K562 (cell line): ENCODE measurements around the gene KMT2C. TPM values are rescaled to one million over a fixed set of nuclear protein-coding genes. Genes with fewer than 3 reads are reported as not detected.
A peak's percentile ranks its signal among the peaks of the same experiment; 100 is the strongest.

ENCODE experiments used
- ATAC-seq: fragments of 200-7000 bp; cut with Tn5 transposase; 3 replicates; pipeline ENCODE4 v1.9.1; 2020; ENCODE audit warnings: moderate library complexity
- BruUV-seq: library from RNA; stranded (reverse); fragments of 400-500 nt; replicated peaks from 2 replicates; lab custom pipeline; 2021; lab: Mats Ljungman, UMichigan
- CTCF ChIA-PET: fragments of 300-600 bp; formaldehyde crosslinking; extraction: SDS; loops from one replicate; lab custom pipeline; 2021; ENCODE audit warnings: low intra/inter-chr PET ratio; lab: Yijun Ruan, JAX
- POLR2A ChIA-PET: fragments of 300-600, 350-650 bp; sonication (Branson Sonifier 250); formaldehyde crosslinking; extraction: SDS; loops from one replicate; lab custom pipeline; 2021; ENCODE audit warnings: antibody characterized with exemption, inconsistent platforms; lab: Yijun Ruan, JAX
- DNase-seq, 4 experiments: peaks; one replicate each; pipeline versions ENCODE4 v3.0.0 to v3.0.0-alpha.2; 2011 to 2018; ENCODE audit warnings: low spot score in 3 of 4, mixed read lengths in 3 of 4; ENCODE audit errors: extremely low read depth in 1 of 4
- FAIRE-seq: peaks from 2 replicates; lab custom pipeline; 2011; peaks lifted over from hg19 to GRCh38; lab: Jason Lieb, UNC
- H2AFZ ChIP-seq: 2 replicates; pipeline ENCODE4 v1.6.0; 2011; ENCODE audit warnings: low read depth, low read length, control low read depth, inconsistent platforms
- H3K27ac ChIP-seq: fragments of 200-600 bp; 3 replicates; pipeline ENCODE4 v1.8.0; 2011; ENCODE audit warnings: low read depth, mild to moderate bottlenecking, control low read depth, inconsistent platforms, low read length, moderate library complexity, mixed read lengths; ENCODE audit errors: extremely low read depth
- H3K27me3 ChIP-seq, 2 experiments: fragments of 300-600 bp in 1 of 2; 2 replicates in 1 of 2; 3 replicates in 1 of 2; pipeline versions ENCODE4 v1.6.0 to v1.8.0; 2011; ENCODE audit warnings: inconsistent platforms in 2 of 2, low read length in 2 of 2, mild to moderate bottlenecking in 1 of 2, mixed read lengths in 1 of 2, moderate library complexity in 1 of 2; ENCODE audit not compliant: control insufficient read depth in 2 of 2, insufficient read depth in 2 of 2
- H3K36me3 ChIP-seq: fragments of 300-600 bp; 3 replicates; pipeline ENCODE4 v1.8.0; 2011; ENCODE audit warnings: mild to moderate bottlenecking, low read length, inconsistent platforms; ENCODE audit not compliant: control insufficient read depth, insufficient read depth
- H3K4me1 ChIP-seq, 2 experiments: fragments of 200-600 bp in 1 of 2; replicated peaks in 1 of 2; 2 replicates in 1 of 2; 3 replicates in 1 of 2; pipeline versions ENCODE4 v1.5.1 to v1.8.0; 2011; ENCODE audit warnings: inconsistent platforms in 2 of 2, low read length in 2 of 2, mild to moderate bottlenecking in 1 of 2, mixed read lengths in 1 of 2, moderate library complexity in 1 of 2; ENCODE audit not compliant: control insufficient read depth in 2 of 2, insufficient read depth in 2 of 2
- H3K4me2 ChIP-seq: 2 replicates; pipeline ENCODE4 v1.6.1; 2011; ENCODE audit warnings: low read length, control low read depth, inconsistent platforms, mixed read lengths; ENCODE audit not compliant: insufficient read depth
- H3K4me3 ChIP-seq: fragments of 200-600 bp; sonication (generic), shearing (Covaris generic); 2 replicates; pipeline ENCODE4 v1.5.1; 2016; ENCODE audit warnings: control low read depth, inconsistent platforms
- H3K79me2 ChIP-seq: fragments of 200-600 bp; 3 replicates; pipeline ENCODE4 v1.8.0; 2011; ENCODE audit warnings: low read length, inconsistent platforms; ENCODE audit not compliant: control insufficient read depth, insufficient read depth
- H3K9ac ChIP-seq, 2 experiments: 2 replicates each; pipeline versions ENCODE4 v1.6.0 to v1.6.1; 2011; ENCODE audit warnings: low read depth in 2 of 2, low read length in 2 of 2, control low read depth in 1 of 2, inconsistent platforms in 1 of 2, mild to moderate bottlenecking in 1 of 2, mixed read lengths in 1 of 2; ENCODE audit not compliant: insufficient read depth in 1 of 2
- H3K9me1 ChIP-seq: one replicate; pipeline ENCODE4 v1.6.0; 2011; ENCODE audit warnings: inconsistent platforms, mild to moderate bottlenecking, low read length, moderate library complexity; ENCODE audit not compliant: control insufficient read depth, insufficient read depth
- H3K9me3 ChIP-seq: replicated peaks from 2 replicates; pipeline ENCODE4 v1.5.1; 2011; ENCODE audit warnings: low read depth, low read length, inconsistent platforms; ENCODE audit not compliant: control insufficient read depth, insufficient read depth
- H4K20me1 ChIP-seq: replicated peaks from 2 replicates; pipeline ENCODE4 v1.6.1; 2011; ENCODE audit warnings: low read length, inconsistent platforms, mixed read lengths; ENCODE audit not compliant: control insufficient read depth, insufficient read depth
- POLR2G ChIP-seq: fragments of 200-400 bp; formaldehyde crosslinking; IDR thresholded peaks from 2 replicates; pipeline ENCODE4 v1.6.1; 2017; ENCODE audit warnings: low read depth, mild to moderate bottlenecking, antibody characterized with exemption, low read length, moderate library complexity
- RBM22 ChIP-seq: fragments of 200-400 bp; formaldehyde crosslinking; IDR thresholded peaks from 2 replicates; pipeline ENCODE4 v1.6.1; 2018; ENCODE audit warnings: low read length, low read depth; ENCODE audit not compliant: poor library complexity, severe bottlenecking
- STAT5A ChIP-seq: IDR thresholded peaks from 2 replicates; pipeline ENCODE4 v1.6.1; 2012; ENCODE audit warnings: low read length, inconsistent platforms, borderline replicate concordance
- WGBS: fragments of 100-300 bp; shearing (Covaris generic); methylation state at CpG from one replicate; pipeline ENCODE4 v1.1.6; 2016; ENCODE audit warnings: low coverage, mixed read lengths; ENCODE audit not compliant: insufficient coverage; ENCODE audit errors: missing lambda C conversion rate; 5-methylcytosine and 5-hydroxymethylcytosine counted together
- in situ Hi-C: fragments of 300-500 bp; cut with MboI; formaldehyde crosslinking; loops from 4 replicates; pipeline ENCODE4 v1.15.0; 2018; ENCODE audit warnings: inconsistent platforms, mixed read lengths
- intact Hi-C: fragments of 100-400 bp; cut with micrococcal nuclease; formaldehyde crosslinking; loops from 2 replicates; pipeline ENCODE4 v1.14.2; 2022
- polyA plus RNA-seq, 8 experiments: library from polyadenylated mRNA; depleted of rRNA in 4 of 8; stranded (reverse) in 5 of 8; unstranded in 3 of 8; fragments of >200 nt; fragmentation: Nextera tagmentation in 2 of 8; fragmentation: Illumina TruSeq in 1 of 8; extraction: Ambion mirVana in 2 of 8; extraction: Trizol in 1 of 8; gene quantifications; 2 replicates each; pipeline versions ENCODE4 v1.2.1 to v1.2.3, GENCODE V29; 2011 to 2014; ENCODE audit warnings: inconsistent platforms in 1 of 8, missing spikeins in 1 of 8
- total RNA-seq, 7 experiments: library from RNA; depleted of rRNA in 6 of 7; stranded (reverse); fragments of >200 nt in 6 of 7; fragmentation: Illumina TruSeq in 2 of 7; extraction: Trizol in 2 of 7; gene quantifications; 2 replicates each; pipeline versions ENCODE4 v1.2.1 to v1.2.3, GENCODE V29; 2011 to 2021; ENCODE audit warnings: low replicate concordance in 1 of 7
- TF ChIP-seq, protein P1 (sequence below): sonication (generic); formaldehyde crosslinking; IDR thresholded peaks from 2 replicates; pipeline ENCODE4 v1.8.0; 2022; ENCODE audit warnings: missing genetic modification reagents, mild to moderate bottlenecking, moderate library complexity, borderline replicate concordance

Gene KMT2C
- total and polyA plus RNA-seq, 9 of the 15 experiments (the other 6 are each of a cell fraction or from before 2014, with no cell fraction given): 4.9 to 67.8 (median 27.1) TPM

DNA sequence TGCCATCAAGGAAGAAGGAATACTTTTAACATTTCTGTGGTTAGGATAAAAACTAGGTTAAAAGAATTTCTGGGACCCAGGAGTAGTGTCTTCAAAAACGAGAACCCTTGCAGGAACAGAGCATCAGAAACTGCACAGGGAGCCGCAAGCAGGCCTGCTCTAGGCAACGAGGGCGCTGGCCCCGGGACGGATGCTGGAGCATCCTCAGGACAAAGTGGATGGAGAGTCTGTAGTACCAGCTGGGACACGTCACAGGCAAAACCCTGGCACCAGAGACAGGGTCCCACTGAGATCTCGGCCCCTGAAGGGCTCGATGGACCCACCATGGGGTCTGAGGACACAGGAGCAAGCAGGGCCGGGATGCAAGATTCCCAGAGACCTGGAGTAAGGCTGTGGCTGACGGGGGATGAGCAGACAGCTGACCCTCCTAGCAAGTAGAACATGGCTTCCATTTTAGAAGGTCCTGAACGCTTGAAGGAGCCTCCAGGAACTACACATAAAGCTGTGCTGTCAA lies 303.8 kb downstream of the KMT2C start:
- no peak overlapping the region for H3K4me2 ChIP-seq
- H3K27ac ChIP-seq: no peak overlapping the region
- H3K36me3 ChIP-seq: peaks cover 88% of the 10 kb centered on the region; the same call in 2 of the 3 replicates
- in situ Hi-C loops (no loop called here), intact Hi-C loops (no loop called here)
- H3K9ac ChIP-seq: no peak overlapping the region
- H4K20me1 ChIP-seq: no peaks in the 10 kb centered on the region
- H3K9me1 ChIP-seq: no peaks in the 10 kb centered on the region
- CTCF ChIA-PET: no interaction called here
- POLR2A ChIA-PET: interaction anchor here (0.9 to 1.7 kb wide), 4 partner anchors 8 to 17 kb away, joined by 4 to 5 read pairs (median 4); no protein-coding TSS in a partner anchor
- 0 out of 5 replicates have a peak, but pooled peaks cover 0 to 3% of the 10 kb centered on the region in 2 experiments for H3K4me1 ChIP-seq
- WGBS: 94% methylated on average over 12 of the region's 12 CpGs
- no peaks in the 10 kb centered on the region for H3K27me3 ChIP-seq
- H3K79me2 ChIP-seq: no peaks in the 10 kb centered on the region; the same call in 2 of the 3 replicates
- no peak for DNase-seq
- TF ChIP-seq, protein P1, sequence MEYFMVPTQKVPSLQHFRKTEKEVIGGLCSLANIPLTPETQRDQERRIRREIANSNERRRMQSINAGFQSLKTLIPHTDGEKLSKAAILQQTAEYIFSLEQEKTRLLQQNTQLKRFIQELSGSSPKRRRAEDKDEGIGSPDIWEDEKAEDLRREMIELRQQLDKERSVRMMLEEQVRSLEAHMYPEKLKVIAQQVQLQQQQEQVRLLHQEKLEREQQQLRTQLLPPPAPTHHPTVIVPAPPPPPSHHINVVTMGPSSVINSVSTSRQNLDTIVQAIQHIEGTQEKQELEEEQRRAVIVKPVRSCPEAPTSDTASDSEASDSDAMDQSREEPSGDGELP (CRISPR knock-in tag): 0 out of 2 replicates have a peak, but pooled peaks have one; percentile 19
- TF ChIP-seq POLR2G (peak; percentile 44; the same call in 1 of the 2 replicates), RBM22 (peak; percentile 80), STAT5A (no peak)
- no peak for ATAC-seq
- no peak overlapping the region for H3K4me3 ChIP-seq
- FAIRE-seq: no peak
- no peak overlapping the region for H2AFZ ChIP-seq
- no TSS peak for BruUV-seq
- H3K9me3 ChIP-seq: no peaks in the 10 kb centered on the region
